ENCODE data around the gene RPL41.

DNA sequence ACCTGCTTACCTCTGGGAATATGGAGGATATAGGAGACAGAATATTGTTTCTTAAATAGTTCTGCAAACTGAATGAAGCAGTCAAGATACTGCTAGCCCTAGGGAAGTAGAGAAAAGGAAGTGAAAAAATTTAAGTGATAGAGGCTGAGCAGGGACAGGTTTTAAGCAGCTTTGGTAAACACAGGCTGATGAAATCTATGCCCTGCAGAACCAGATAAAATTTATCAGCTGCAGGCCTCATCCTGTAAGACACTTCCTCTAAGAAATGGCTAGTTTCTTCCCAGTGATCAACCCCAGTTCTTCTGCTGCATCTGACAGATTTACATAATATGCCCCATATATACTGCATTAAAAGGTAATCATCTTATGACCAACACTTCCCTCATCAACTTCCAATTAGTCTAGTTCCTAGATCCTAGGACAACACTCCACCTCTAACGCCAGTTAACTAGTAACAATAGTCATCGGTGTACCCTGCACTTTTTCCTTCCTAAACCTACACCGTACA is 10.4 kb downstream of the RPL41 start:
- TF ChIP-seq, protein P1, sequence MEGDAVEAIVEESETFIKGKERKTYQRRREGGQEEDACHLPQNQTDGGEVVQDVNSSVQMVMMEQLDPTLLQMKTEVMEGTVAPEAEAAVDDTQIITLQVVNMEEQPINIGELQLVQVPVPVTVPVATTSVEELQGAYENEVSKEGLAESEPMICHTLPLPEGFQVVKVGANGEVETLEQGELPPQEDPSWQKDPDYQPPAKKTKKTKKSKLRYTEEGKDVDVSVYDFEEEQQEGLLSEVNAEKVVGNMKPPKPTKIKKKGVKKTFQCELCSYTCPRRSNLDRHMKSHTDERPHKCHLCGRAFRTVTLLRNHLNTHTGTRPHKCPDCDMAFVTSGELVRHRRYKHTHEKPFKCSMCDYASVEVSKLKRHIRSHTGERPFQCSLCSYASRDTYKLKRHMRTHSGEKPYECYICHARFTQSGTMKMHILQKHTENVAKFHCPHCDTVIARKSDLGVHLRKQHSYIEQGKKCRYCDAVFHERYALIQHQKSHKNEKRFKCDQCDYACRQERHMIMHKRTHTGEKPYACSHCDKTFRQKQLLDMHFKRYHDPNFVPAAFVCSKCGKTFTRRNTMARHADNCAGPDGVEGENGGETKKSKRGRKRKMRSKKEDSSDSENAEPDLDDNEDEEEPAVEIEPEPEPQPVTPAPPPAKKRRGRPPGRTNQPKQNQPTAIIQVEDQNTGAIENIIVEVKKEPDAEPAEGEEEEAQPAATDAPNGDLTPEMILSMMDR (IDR thresholded peaks at IDR 0.05; ENCODE audit: insufficient read depth, low read depth, low read length) = no peak
- TF ChIP-seq EZH2 (IDR thresholded peaks at IDR 0.05; ENCODE audit: insufficient read depth, low read length) = no peak
